B cell (primary cell): Measurements from ENCODE around the gene CNRIP1.

ENCODE experiments used
- EZH2 ChIP-seq: IDR thresholded peaks from 2 replicates; pipeline ENCODE4 v1.6.1; 2012; ENCODE audit warnings: borderline replicate concordance, low read depth, mild to moderate bottlenecking, moderate library complexity, low read length; ENCODE audit not compliant: insufficient read depth, poor library complexity, severe bottlenecking
- TF ChIP-seq, protein P1 (sequence below): fragments of 200-600 bp; IDR thresholded peaks from one replicate; pipeline ENCODE4 v1.8.0; 2022; ENCODE audit warnings: antibody characterized with exemption, mild to moderate bottlenecking

DNA sequence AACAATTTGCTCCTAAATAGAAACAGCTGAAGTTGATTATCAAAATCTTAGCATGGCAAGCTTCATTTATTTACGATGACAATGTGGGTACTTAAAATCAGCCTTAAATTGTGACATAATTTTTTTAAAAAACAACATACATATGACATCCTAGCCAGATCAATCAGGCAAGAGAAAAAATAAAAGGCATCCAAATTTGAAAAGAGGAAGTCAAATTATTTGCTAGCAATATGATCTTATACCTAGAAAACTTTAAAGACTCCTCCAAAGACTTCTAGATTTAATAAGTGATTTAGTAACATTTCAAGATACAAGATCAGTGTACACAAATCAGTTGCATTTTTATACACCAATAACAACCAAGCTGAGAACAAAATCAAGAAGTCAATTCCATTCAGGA is 53.1 kb downstream of the CNRIP1 start:
- TF ChIP-seq, protein P1, sequence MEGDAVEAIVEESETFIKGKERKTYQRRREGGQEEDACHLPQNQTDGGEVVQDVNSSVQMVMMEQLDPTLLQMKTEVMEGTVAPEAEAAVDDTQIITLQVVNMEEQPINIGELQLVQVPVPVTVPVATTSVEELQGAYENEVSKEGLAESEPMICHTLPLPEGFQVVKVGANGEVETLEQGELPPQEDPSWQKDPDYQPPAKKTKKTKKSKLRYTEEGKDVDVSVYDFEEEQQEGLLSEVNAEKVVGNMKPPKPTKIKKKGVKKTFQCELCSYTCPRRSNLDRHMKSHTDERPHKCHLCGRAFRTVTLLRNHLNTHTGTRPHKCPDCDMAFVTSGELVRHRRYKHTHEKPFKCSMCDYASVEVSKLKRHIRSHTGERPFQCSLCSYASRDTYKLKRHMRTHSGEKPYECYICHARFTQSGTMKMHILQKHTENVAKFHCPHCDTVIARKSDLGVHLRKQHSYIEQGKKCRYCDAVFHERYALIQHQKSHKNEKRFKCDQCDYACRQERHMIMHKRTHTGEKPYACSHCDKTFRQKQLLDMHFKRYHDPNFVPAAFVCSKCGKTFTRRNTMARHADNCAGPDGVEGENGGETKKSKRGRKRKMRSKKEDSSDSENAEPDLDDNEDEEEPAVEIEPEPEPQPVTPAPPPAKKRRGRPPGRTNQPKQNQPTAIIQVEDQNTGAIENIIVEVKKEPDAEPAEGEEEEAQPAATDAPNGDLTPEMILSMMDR: no peak
- TF ChIP-seq EZH2: no peak
